ENCODE data around the gene ANO9.
"Not testable (repeated sequence)": the region's sequence is repeated elsewhere in the genome, so short reads cannot be mapped to it uniquely, and the experiment has no call there.

Gene ANO9

DNA sequence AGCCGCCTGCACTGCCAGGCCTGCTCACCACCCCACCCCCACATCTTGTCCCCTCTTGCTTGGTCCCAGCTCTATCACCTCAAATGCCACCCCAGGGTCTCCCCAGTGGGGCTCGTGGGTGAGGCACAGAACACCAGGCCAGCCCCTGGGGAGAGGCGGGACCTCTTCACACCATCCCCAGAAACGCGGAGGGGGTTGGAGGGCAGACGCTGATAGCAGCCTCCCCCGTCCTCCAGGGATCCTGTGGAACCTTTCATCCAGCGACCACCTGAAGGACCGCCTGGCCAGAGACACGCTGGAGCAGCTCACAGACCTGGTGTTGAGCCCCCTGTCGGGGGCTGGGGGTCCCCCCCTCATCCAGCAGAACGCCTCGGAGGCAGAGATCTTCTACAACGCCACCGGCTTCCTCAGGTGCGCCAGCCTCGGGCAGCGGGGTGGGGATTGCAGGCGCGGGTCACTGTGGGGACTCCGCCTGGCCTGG, 42.0 kb downstream of the ANO9 start:
- no peak for DNase-seq

DNA sequence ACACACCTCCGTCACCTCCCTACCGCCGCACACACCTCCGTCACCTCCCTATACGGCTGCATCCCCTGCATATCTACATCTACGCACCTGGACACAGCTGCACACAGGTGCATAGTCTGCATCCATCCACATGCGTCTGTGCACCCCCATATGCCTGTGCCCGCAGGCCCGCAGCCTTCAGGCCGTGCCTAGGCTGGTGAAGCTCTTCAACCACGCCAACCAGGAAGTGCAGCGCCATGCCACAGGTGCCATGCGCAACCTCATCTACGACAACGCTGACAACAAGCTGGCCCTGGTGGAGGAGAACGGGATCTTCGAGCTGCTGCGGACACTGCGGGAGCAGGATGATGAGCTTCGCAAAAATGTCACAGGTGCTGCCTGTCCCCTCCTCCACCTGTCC, 43.0 kb downstream of the ANO9 start:
- DNase-seq, result peak; percentile 19

DNA sequence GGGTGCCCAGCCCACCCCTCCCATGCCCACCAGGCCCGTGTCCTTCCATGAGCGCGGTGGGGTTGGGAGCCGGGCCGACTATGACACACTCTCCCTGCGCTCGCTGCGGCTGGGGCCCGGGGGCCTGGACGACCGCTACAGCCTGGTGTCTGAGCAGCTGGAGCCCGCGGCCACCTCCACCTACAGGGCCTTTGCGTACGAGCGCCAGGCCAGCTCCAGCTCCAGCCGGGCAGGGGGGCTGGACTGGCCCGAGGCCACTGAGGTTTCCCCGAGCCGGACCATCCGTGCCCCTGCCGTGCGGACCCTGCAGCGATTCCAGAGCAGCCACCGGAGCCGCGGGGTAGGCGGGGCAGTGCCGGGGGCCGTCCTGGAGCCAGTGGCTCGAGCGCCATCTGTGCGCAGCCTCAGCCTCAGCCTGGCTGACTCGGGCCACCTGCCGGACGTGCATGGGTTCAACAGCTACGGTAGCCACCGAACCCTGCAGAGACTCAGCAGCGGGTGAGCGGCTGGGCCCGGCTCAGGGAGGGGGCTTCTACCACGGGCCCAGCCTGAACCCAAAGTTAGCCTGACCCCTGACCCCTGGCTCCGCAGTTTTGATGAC, 44.8 kb downstream of the ANO9 start:
- peak; percentile 68 for DNase-seq

DNA sequence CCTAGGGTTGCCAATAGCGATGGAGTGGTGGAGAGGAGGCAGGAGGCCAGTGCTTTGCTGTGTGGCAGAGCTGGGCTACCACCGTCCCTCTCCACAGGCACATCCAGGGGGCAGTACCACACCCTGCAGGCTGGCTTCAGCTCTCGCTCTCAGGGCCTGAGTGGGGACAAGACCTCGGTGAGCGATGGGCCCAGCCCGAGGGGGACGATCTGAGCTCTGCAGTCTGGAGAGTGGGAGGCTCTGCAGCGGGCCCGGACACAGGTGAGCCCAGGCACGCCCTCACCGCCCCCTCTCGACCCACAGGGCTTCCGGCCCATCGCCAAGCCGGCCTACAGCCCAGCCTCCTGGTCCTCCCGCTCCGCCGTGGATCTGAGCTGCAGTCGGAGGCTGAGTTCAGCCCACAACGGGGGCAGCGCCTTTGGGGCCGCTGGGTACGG, 45.3 kb downstream of the ANO9 start:
- DNase-seq, result peak; percentile 24

DNA sequence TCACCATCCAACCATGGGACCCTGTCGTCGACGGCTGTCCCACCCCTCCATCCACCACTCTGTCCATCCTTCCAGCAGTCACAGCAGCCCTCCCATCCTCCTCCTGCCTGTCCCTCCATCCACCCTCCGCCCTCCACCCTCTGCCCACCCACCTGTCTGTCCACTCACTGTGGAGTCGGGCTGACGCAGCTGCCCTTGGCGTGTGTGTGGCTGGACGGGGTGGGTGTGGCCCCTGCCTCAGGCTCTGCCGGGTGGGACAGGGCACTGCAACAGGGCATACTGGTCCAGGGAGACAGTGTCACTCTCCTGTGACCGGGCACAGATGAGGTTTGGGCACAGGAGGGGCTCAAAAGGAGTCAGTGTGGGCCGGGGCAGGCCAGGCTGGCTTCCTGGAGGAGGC, 45.9 kb downstream of the ANO9 start:
- DNase-seq, result no peak

DNA sequence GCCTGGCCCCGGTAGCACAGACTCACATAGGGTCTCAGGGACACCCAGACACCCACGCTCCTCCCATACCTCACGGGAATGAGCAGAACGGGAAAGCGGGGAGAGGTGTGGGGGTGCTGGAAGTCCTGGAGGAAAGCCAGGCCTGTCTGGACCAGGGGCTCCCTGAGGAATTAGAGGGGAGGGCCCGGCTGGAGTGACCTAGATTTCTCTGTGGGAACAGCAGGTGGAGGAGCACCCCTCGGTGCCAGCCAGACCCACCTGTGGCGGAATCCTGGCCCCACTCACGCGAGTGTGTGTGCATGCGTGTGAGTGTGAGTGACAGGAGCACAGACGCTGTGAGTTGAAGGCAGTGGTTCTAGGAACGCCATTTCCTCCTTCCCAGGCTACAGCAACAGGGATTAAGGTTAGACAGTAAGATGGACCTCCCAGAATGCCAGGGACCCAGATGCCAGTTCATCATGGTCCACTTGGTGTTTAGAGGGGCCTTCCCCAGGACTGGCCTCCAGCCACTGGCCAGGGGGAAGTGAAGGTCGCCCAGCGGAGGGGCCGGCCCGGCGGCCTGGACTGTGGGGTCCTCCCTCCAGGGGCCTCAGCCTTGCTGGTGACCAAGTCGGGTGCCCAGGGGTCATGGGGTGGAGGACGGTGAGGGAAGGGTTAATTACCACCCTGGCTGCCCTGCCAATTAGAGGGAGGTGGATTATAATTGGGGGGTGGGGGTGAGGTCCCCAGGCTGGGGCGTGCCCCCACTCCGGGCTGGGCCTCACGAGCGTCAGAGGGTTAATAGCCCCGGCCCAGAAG, 46.8 kb downstream of the ANO9 start:
- DNase-seq, result no peak

DNA sequence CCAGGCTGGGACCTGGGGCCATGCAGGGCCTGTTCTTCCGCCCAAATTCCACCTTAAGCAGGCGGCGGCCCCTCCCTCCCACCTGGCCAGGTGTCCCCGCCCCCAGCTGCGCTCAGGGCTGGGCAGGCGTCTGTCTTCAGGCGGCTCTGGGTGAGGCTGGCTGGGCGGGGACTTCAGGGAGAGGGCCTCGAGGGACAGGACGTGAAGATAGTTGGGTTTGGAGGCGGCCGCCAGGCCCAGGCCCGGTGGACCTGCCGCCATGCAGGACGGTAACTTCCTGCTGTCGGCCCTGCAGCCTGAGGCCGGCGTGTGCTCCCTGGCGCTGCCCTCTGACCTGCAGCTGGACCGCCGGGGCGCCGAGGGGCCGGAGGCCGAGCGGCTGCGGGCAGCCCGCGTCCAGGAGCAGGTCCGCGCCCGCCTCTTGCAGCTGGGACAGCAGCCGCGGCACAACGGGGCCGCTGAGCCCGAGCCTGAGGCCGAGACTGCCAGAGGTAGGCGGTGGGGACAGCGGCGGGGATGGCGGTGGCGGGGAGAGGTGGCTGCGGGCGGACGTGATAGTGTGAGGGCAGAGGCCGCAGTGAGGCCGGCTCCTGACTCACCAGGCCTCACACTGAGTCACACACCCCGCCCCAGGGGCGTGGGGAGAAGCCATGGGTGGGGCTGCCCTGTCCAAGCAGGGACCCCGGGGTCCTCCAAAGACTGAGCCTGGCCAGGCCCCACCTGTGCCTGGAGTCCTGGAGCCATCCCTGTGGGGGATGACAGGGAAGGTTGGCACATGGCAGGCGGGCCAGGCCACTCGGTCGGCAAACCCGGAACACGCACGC, 47.6 kb downstream of the ANO9 start, which contains the start of gene PKP3:
Gene PKP3, plus strand, starts transcription at position 176 of the 824 bp plus-strand sequence. Its CDS starts 84 bp downstream, at position 260.
- DNase-seq, result no peak

DNA sequence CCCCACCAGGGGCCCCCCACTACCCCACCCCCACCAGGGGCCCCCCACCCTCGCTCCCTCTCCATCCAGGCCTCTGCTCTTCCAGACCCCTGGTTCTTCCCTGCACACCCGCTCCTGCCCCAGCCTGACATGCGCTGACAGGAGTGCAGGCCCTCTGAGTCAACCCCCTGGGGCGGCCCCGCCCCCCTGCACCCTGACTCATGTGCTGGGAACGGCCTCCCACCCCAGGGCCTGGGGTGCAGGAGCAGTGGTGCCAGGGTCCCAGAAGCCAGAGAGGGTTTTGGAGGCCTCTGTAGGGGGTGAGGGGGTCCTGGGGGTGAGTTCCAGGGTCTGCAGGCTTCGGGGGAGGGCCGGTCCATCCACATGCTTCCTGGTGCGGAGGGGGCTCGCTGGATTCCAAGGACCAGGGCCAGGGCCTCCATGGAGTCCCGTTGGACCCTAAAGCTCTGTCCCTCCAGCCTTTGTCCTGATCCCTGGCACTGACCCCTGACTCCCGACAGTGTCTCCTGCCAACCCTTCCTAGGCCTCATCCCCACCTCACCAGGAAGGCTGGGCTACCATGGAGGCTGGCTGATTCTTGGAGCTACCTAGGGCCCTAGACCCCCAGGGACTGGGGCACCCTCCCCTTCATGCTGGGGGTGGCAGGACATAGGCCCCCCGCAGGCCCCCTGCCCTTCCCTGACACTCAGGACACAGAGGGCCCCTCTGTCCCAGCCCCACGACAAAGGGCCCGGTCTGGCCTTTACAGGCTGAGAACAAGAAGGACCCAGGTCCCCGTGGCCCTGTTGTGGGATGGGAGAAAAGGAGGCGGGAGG, 48.4 kb downstream of the ANO9 start:
- DNase-seq, result no peak

DNA sequence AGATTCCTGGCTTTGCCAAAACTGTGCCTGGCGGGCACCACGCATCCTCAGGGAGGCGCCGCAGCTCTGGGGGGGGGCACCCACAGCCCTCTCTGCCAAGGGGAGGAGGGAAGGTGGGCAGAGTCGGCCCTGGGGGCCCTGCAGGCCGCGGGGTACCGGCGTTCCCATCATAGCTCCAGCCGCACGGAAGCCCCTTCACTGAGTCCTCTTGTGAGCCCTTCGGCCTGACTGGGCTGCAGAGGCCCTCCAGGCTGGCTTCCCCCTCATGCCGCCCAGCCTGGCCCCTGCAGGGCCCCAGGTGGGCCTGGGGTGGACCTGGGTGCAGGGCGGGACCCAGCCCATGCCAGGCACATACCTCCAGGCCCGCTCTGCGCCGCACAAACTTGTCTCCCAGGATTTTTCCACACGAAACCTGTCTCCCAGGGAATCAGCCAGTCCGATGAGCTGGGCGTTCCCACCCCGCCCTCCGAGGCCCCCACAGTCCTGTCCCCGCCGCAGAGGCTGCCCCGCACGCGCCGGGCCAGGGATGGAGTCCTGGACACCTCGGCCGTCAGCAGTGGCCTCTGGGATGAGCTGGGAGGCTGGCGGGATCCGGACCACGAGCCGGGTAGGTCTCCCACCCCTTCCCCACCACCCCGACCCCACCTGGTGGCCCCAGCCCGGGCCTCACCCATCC, 49.6 kb downstream of the ANO9 start:
- DNase-seq, result no peak

DNA sequence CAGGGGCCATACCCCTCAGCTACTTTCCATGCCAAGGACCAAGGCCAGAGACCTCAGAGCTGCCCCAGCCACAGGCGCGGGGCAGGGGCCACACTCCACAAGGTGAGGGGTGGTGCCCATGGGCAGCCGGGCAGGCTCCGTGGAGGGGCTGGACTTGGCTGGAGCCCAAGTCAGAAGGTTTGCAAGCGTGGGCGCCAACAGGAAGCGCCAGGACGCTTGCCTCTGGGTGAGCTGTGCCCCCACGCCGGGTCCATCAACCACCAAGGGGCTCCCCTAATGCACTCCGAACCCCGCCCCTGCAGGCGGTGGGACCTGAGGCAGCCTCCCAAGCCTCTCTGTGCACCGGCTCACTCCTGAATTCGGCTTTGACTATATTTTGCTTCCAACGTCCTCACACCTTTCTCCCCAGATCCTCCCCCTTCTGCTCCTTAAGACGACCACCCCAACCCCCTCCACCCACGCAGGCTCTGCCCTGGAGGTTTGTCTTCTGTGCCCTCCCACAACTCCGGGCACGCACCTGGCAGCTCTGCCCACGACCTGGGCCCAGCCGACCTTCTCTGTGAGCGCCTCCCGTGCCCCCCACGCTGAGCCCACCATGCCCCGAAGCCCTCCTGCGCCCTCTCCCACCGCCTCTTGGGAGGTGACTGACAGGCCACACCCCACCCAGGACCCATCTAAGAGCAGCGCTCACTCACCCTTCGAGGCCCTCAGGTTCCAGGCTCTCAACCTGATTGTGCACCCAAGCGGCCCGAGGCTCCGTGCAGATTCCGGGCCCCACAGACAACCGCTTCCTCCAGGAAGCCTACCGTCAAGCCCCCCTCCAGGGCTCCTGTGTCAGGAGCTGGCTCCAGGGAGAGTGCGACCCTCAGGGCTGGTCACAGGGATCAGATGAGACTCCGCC, 50.4 kb downstream of the ANO9 start:
- no peak for DNase-seq

DNA sequence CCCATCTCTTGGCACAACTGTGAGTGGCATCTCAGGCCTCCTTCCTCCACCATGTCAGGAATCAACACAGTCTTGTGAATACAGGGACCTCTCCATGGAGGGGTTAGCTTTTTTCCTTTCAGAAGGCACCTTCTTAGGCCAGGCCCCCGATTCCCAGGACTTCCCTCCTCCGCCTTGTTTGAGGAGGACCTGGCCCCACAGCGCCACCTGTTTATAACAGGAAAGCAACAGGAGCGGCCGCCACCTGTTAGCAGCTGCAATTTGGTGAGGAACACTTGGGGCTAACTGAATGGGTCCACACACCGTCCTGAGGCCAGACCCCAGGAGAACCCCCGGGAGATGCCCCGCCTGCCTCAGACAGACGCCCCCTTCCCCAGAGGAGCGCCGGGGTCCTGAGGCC, 51.6 kb downstream of the ANO9 start:
- DNase-seq, result no peak

DNA sequence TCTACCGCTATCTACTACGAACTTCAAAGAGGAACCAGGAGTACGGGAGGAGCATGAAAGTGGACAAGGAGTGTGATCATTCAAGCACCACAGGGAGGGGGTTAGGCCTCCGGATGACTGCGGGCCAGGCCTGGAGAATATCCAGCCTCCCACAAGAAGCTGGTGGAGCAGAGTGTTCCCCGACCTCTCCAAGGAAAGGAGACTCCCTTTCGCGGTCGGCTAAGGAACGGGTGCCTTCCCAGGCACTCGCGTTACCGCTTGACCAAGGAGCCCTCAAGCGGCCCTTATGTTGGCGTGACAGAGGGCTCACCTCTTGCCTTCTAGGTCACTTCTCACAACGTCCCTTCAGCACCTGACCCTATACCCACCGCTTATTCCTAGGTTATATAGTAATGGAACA, 52.4 kb downstream of the ANO9 start:
- not testable (repeated sequence) for DNase-seq

DNA sequence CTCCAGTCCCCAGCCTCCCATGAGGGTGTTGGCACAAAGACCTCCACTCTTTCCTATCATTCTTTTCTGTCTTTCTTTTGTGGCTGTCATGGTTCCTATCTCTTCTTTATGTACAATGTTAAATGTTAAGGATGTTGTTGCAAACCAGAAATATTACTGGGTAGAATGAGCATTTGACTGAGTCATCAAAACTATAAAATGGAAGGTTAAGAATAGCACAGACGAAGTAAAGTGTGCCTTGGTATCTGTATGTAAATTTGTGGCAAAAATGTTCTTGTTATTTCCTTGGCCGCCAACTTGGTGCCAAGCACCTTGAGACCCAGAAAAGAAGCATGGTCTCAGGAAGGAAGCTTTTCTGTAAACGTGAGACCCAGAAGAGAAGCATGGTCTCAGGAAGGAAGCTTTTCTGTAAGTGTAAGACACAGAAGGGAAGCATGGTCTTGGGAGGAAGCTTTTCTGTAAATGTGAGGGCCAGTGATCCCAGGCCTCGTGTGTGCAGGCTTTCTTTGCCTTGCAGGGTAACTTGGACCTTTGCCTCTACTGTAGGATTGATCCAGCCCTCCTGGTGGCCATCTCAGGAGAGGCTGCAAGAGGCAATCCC, 54.5 kb downstream of the ANO9 start:
- no peak for DNase-seq

DNA sequence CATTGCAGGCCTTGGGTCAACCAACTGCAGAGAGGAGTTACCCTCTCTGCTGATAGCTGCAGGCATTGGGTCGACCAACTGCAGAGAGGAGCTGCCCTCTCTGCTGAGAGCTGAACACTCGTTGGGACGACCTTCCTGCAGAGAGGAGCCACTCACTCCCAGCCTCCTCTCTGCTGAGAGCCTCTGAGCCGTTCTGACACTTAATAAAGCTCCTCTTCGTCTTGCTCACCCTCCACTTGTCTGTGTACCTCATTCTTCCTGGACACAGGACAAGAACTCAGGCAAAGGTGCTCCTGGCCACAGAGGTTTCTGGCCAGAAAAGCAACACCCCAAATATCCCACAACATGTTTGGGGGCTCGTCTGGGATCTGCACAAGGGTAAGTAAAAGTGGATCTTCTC, 55.3 kb downstream of the ANO9 start:
- DNase-seq, result no peak

DNA sequence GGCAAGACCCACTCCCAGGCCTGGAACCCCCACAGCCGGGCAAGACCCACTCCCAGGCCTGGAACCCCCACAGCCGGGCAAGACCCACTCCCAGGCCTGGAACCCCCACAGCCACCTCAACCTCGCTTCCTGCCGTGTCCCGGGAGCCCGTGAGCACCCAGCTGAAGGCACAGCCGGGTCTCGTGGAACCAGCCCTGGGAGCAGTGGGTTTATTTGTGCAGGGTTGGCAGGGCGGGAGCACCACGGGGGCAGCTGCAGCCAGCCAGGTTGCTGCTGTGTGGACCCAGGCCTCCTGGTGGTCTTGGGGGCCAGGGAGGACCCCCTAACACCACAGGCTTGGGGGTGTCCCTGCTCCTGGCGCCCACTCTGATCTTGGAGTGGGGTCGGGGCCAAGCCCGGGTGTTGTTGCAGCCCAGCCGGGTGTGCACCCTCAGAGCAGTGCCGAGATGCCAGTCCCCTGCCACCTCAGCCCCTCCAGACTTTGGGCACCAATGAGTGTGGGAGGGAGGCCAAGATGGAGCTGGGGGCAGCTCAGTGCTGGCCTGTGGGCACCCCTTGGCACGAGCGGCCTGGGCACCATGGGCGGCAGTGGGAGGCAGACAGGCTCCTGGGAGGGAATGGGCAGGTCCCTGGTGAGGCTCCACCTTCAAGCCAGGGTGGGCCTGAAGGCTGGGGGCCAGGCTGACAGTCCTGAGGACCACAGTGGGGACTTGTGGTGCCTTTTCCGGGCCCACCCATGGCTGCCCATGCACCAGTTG, 56.0 kb downstream of the ANO9 start:
- no peak for DNase-seq

DNA sequence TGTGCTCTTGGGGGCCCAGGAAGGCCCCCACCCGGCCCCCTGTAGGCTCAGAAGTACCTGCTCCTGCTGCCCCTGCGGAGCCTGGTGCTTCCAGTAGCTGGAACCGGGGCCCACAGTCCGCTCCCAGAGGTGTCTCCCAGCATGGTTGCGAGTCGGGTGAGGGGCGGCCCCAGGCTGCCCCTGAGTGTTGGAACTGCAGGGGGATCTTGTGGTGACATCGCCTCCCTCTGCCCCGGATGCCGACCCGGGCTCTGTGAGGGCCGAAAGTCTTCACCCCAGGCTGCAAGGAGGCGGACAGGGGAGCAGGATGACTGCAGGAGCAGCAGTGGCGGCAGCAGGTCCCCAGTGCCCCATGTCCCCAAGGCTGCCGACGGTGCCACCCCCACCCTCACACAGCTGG, 57.3 kb downstream of the ANO9 start:
- DNase-seq, result no peak

DNA sequence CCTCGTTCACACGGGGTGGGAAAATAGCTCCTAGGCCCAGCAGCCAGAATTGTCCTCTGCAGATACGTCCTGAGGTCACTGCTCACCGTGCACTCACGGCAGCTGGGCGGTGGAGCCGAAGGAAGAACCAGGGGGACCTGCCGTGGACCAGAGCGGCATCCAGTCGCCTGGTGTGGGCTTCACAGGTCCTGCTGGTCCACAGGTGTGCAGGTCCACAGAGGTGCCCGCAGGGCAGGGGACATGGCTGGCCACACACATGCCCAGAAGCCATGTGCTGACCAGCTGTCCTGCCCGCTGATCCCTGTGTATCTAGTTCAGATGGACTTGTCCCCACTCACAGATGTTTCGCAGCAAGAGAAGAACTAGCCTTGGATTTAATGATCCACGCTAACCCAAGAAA, 58.4 kb downstream of the ANO9 start:
- no peak for DNase-seq

DNA sequence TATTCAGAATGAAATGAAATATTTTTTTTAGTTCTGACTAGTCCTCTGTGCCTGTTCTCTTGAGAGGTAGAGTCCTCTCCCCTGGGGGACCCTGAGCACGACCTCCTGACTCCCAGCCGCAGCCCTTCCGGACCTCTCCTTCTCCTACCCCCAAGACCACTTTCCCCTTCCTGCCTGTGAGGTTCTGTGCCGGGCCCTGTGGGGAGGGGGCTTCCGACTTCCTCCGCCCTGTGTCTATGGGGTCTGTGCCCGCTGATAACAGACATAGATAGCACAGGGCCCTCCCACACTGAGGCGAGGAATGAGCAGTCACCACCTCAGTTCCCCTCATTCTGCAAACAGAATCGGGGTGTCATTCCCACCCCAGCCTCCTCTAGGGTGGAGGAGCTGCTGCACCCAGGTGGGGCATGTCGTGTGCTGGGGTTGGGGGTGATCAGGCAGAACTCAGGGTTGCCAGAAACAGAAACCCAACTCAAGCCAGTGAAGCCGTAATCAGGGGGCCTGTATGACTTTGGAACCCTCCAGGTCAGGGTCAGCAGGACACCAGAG, 59.7 kb downstream of the ANO9 start:
- no peak for DNase-seq

DNA sequence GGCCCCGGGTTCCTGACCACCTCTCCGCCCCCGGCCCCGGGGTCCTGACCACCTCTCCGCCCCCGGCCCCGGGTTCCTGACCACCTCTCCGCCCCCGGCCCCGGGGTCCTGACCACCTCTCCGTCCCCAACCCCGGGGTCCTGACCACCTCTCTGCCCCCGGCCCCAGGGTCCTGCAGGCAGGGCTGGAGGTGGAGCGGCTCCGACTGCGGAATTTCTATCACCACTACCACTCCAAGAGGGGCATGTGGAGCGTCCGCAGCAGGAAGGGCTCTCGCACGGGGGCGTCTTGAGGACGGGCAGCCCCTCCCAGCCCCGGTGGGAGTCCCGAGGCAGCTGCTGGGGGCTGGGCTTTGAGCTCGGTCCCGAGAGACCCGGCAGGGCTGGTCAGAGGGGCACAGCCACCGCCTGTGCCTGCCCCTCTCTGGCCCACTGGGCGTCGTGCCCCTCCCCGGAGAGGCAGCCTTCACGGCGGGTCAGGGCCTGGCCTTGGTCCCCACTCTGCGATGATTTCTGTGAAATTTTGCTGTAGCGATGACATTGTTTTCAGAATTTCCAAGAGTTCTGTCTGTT, 60.2 kb downstream of the ANO9 start:
- DNase-seq, result no peak
